ENCODE measurements around the gene MOGAT3. TPM values are rescaled to one million over a fixed set of nuclear protein-coding genes. Genes with fewer than 3 reads are reported as not detected.

The MOGAT3 gene
- total and polyA plus RNA-seq, 9 of the 15 experiments (the other 6 are each of a cell fraction or from before 2014, with no cell fraction given): 0.07 to 0.17 (median 0.13) TPM; not detected in 6

DNA sequence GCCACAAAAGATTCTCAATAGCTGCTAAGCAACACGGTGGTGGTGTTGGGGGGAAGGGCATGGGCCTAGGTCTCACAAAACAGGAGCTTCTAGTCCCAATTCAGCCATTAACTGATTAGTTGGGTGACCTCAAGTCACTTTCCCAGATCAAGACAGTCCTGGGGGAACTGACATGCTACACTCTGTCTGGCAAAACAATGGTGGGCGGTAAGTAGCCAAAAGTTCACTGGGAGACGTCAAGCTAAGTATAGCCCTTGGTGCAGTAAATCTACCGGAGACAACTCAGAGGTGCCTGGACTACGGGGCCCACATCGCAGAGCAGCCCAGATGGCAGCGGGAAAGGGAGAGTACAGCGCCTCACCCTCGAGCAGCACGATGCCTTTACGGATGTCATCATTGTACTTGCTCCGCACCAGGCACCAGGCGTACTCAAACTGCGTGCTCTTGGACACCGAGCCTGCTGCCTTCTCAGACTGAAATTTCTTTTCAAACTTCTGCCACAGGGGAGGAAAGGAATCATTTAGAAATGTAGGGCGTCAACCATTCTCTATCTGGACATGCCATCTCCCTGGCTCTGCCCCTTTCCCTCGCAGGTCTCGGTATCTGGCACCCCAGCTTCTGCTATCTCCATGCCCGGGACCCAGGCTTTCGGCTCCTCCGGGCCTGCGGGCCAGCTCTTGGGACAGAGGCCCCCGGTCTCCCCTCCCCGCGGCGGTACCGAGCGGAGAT is 43.0 kb upstream of the MOGAT3 start (continued):
- no peak for TF ChIP-seq YY1 (IDR thresholded peaks at IDR 0.05; ENCODE audit: borderline replicate concordance in 1 of 3, control insufficient read depth in 1 of 3, extremely low read depth in 1 of 3, insufficient read depth in 3 of 3, insufficient read length in 1 of 3, insufficient replicate concordance in 2 of 3, low read depth in 1 of 3, low read length in 2 of 3)
- no peak for TF ChIP-seq ZNF140 (CRISPR knock-in tag; IDR thresholded peaks at IDR 0.05)
- TF ChIP-seq CBX1 (IDR thresholded peaks at IDR 0.05; ENCODE audit: low read depth): no peak
- TF ChIP-seq ZKSCAN8 (CRISPR knock-in tag; IDR thresholded peaks at IDR 0.05): no peak
- TF ChIP-seq CHD4 (IDR thresholded peaks at IDR 0.05; ENCODE audit: insufficient read depth, insufficient replicate concordance, low read depth, low read length, poor library complexity, severe bottlenecking): no peak
- TF ChIP-seq, protein P1, sequence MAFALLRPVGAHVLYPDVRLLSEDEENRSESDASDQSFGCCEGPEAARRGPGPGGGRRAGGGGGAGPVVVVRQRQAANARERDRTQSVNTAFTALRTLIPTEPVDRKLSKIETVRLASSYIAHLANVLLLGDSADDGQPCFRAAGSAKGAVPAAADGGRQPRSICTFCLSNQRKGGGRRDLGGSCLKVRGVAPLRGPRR (CRISPR knock-in tag; IDR thresholded peaks at IDR 0.05): no peak
- TF ChIP-seq, protein P2, sequence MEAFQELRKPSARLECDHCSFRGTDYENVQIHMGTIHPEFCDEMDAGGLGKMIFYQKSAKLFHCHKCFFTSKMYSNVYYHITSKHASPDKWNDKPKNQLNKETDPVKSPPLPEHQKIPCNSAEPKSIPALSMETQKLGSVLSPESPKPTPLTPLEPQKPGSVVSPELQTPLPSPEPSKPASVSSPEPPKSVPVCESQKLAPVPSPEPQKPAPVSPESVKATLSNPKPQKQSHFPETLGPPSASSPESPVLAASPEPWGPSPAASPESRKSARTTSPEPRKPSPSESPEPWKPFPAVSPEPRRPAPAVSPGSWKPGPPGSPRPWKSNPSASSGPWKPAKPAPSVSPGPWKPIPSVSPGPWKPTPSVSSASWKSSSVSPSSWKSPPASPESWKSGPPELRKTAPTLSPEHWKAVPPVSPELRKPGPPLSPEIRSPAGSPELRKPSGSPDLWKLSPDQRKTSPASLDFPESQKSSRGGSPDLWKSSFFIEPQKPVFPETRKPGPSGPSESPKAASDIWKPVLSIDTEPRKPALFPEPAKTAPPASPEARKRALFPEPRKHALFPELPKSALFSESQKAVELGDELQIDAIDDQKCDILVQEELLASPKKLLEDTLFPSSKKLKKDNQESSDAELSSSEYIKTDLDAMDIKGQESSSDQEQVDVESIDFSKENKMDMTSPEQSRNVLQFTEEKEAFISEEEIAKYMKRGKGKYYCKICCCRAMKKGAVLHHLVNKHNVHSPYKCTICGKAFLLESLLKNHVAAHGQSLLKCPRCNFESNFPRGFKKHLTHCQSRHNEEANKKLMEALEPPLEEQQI (IDR thresholded peaks at IDR 0.05): no peak
- TF ChIP-seq, protein P3, sequence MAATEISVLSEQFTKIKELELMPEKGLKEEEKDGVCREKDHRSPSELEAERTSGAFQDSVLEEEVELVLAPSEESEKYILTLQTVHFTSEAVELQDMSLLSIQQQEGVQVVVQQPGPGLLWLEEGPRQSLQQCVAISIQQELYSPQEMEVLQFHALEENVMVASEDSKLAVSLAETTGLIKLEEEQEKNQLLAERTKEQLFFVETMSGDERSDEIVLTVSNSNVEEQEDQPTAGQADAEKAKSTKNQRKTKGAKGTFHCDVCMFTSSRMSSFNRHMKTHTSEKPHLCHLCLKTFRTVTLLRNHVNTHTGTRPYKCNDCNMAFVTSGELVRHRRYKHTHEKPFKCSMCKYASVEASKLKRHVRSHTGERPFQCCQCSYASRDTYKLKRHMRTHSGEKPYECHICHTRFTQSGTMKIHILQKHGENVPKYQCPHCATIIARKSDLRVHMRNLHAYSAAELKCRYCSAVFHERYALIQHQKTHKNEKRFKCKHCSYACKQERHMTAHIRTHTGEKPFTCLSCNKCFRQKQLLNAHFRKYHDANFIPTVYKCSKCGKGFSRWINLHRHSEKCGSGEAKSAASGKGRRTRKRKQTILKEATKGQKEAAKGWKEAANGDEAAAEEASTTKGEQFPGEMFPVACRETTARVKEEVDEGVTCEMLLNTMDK (IDR thresholded peaks at IDR 0.05; ENCODE audit: borderline replicate concordance, insufficient read depth, low read depth, low read length, poor library complexity, severe bottlenecking): no peak
- TF ChIP-seq STAT5B (CRISPR knock-in tag; IDR thresholded peaks at IDR 0.05): no peak
- no peak for TF ChIP-seq MIER1 (IDR thresholded peaks at IDR 0.05; ENCODE audit: low read depth)
- no peak for TF ChIP-seq RBM39 (optimal IDR thresholded peaks at IDR 0.05; ENCODE audit: low read depth, low read length)
- TF ChIP-seq YBX1 (IDR thresholded peaks at IDR 0.05): no peak
- TF ChIP-seq, protein P4, sequence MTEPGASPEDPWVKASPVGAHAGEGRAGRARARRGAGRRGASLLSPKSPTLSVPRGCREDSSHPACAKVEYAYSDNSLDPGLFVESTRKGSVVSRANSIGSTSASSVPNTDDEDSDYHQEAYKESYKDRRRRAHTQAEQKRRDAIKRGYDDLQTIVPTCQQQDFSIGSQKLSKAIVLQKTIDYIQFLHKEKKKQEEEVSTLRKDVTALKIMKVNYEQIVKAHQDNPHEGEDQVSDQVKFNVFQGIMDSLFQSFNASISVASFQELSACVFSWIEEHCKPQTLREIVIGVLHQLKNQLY (CRISPR knock-in tag; conservative IDR thresholded peaks at IDR 0.05): no peak
- TF ChIP-seq SREBF2 (CRISPR knock-in tag; IDR thresholded peaks at IDR 0.05): 0 out of 2 replicates have a peak, but pooled peaks have one; percentile 43
- TF ChIP-seq GABPB2 (CRISPR knock-in tag; conservative IDR thresholded peaks at IDR 0.05): no peak
- no peak for TF ChIP-seq TRIM24 (IDR thresholded peaks at IDR 0.05)
- no peak for TF ChIP-seq ZZZ3 (IDR thresholded peaks at IDR 0.05)
- no peak for TF ChIP-seq POLR3G (IDR thresholded peaks at IDR 0.05; ENCODE audit: extremely low read depth, insufficient read length, insufficient replicate concordance)
- no peak for TF ChIP-seq RFX1 (IDR thresholded peaks at IDR 0.05)
- no peak for TF ChIP-seq PCBP1 (IDR thresholded peaks at IDR 0.05; ENCODE audit: low read depth, low read length, poor library complexity, severe bottlenecking)

Measured in K562 (cell line).